Suppressor macrophage treated with lipopolysaccharide for 4 hours (primary cell): ENCODE measurements around the gene SLC35E2B.
"Not testable (repeated sequence)": the region's sequence is repeated elsewhere in the genome, so short reads cannot be mapped to it uniquely, and the experiment has no call there.

Source experiments
- DNase-seq: peaks from one replicate; pipeline ENCODE4 v3.0.0-alpha.2; 2020

Gene SLC35E2B

GRCh38 chr1:1672181-1672965 lies 20.2 kb downstream of the SLC35E2B start:
- DNase-seq, result no peak

GRCh38 chr1:1671365-1672119 lies 21.1 kb downstream of the SLC35E2B start:
- no peak for DNase-seq

- DNase-seq, result no peak
These were observed 21.7 kb downstream of the SLC35E2B start for GRCh38 chr1:1670866-1671265.

- DNase-seq, result no peak
These were observed 22.8 kb downstream of the SLC35E2B start for GRCh38 chr1:1669468-1670440.

GRCh38 chr1:1666526-1666925 lies 26.1 kb downstream of the SLC35E2B start:
- DNase-seq, result no peak

GRCh38 chr1:1665815-1666251 lies 26.8 kb downstream of the SLC35E2B start:
- peak; percentile 39 for DNase-seq

GRCh38 chr1:1664941-1665814 lies 27.4 kb downstream of the SLC35E2B start:
- DNase-seq, result no peak

- not testable (repeated sequence) for DNase-seq
These were observed 28.3 kb downstream of the SLC35E2B start for GRCh38 chr1:1664318-1664717.

- DNase-seq, result not testable (repeated sequence)
These were observed 29.6 kb downstream of the SLC35E2B start for GRCh38 chr1:1662830-1663560.

- DNase-seq, result not testable (repeated sequence)
These were observed 30.2 kb downstream of the SLC35E2B start for GRCh38 chr1:1662392-1662791.

GRCh38 chr1:1658583-1659549 lies 33.7 kb downstream of the SLC35E2B start, which contains the start of gene CDK11B:
Gene CDK11B, minus strand, starts transcription at chr1:1659004. Its CDS starts 1,519 bp downstream, at chr1:1657485.
- peak; percentile 93 for DNase-seq

GRCh38 chr1:1648265-1648664 lies 44.3 kb downstream of the SLC35E2B start:
- not testable (repeated sequence) for DNase-seq

- DNase-seq, result not testable (repeated sequence)
These were observed 44.9 kb downstream of the SLC35E2B start for GRCh38 chr1:1647567-1648241.

GRCh38 chr1:1646326-1646725 lies 46.3 kb downstream of the SLC35E2B start:
- DNase-seq, result not testable (repeated sequence)

- DNase-seq, result not testable (repeated sequence)
These were observed 51.7 kb downstream of the SLC35E2B start for GRCh38 chr1:1640711-1641461.

GRCh38 chr1:1640081-1640480 lies 52.5 kb downstream of the SLC35E2B start:
- DNase-seq, result not testable (repeated sequence)

- not testable (repeated sequence) for DNase-seq
These were observed 53.2 kb downstream of the SLC35E2B start for GRCh38 chr1:1639368-1639767.

GRCh38 chr1:1638528-1638927 lies 54.1 kb downstream of the SLC35E2B start:
- DNase-seq, result not testable (repeated sequence)
